Stimulated activated effector memory CD8-positive, alpha-beta T cell treated with anti-CD3 and anti-CD28 coated beads, Interleukin-12 subunit alpha, Interleukin-12 subunit beta, amount 100 ng/mL, for 72 hours (primary cell): ENCODE measurements around the gene HCAR3.

Experiments
- ATAC-seq: fragments of 150-1000 bp; cut with Tn5 transposase; 2 replicates; pipeline ENCODE4 v1.10.0; 2021
- DNase-seq, 2 donors: peaks; one replicate each; pipeline ENCODE4 v3.0.0; 2021 to 2022; ENCODE audit warnings: low spot score in 2 of 2
- H3K27ac Mint-ChIP-seq: one replicate; pipeline ENCODE4 v1.8.0; 2022; ENCODE audit warnings: mild to moderate bottlenecking, mixed read lengths
- H3K36me3 Mint-ChIP-seq: one replicate; pipeline ENCODE4 v1.8.0; 2022; ENCODE audit warnings: mild to moderate bottlenecking, mixed read lengths
- H3K4me1 Mint-ChIP-seq: one replicate; pipeline ENCODE4 v1.8.0; 2022; ENCODE audit warnings: mixed read lengths
- H3K4me3 Mint-ChIP-seq: one replicate; pipeline ENCODE4 v1.8.0; 2022; ENCODE audit warnings: mild to moderate bottlenecking, mixed read lengths
- H3K9me3 Mint-ChIP-seq: one replicate; pipeline ENCODE4 v1.8.0; 2022; ENCODE audit warnings: mixed read lengths

The HCAR3 gene

DNA sequence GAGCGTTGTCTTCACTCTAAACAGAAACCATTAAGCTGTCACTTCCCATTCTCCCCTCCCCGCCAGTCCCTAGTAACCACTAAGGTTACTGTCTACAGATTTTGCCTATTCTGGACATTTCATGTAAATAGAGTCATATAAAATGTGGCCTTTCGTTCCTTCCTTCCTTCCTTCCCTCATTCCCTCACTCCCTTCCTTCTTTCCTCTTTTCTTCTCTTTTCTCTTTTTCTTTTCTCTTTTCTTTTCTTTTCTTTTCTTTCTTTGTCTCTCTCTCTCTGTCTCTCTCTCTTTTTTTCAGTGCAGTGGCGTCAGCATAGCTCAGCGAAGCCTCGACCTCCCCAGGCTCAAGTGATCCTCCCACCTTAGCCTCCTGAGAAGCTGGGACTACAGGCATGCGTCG lies 51.3 kb downstream of the HCAR3 start:
- no peak for DNase-seq
- Mint-ChIP-seq H3K9me3 (no peaks in the 10 kb centered on the region), H3K4me1 (no peaks in the 10 kb centered on the region), H3K27ac (no peak overlapping the region), H3K36me3 (no peaks in the 10 kb centered on the region), H3K4me3 (no peak overlapping the region)
- no peak for ATAC-seq
